B cell (primary cell): ENCODE measurements around the gene VCL. TPM values are rescaled to one million over a fixed set of nuclear protein-coding genes. Genes with fewer than 3 reads are reported as not detected.
A peak's percentile ranks its signal among the peaks of the same experiment; 100 is the strongest.

ENCODE experiments used
- ATAC-seq: fragments of 200-7000 bp; cut with Tn5 transposase; one replicate; pipeline ENCODE4 v1.10.0; 2021; ENCODE audit warnings: low read depth, mild to moderate bottlenecking, moderate number of reproducible peaks, moderate library complexity
- CTCF ChIA-PET: fragments of 350-600 bp; sonication (Branson Sonifier 250); formaldehyde crosslinking; loops from one replicate; lab custom pipeline; 2021; ENCODE audit warnings: antibody characterized with exemption, inconsistent platforms; lab: Charles Lee
- POLR2A ChIA-PET: fragments of 350-600 bp; sonication (Branson Sonifier 250); formaldehyde crosslinking; loops from one replicate; lab custom pipeline; 2021; ENCODE audit warnings: antibody characterized with exemption; lab: Charles Lee
- DNase-seq: peaks from one replicate; pipeline ENCODE4 v3.0.0; 2013
- H2AFZ ChIP-seq: 2 replicates; pipeline ENCODE4 v1.6.1; 2012; ENCODE audit warnings: mild to moderate bottlenecking, low read depth, low read length; ENCODE audit not compliant: insufficient read depth, poor library complexity, severe bottlenecking
- H3K27ac ChIP-seq, 2 donors: 1 replicate in 1 of 2; 2 replicates in 1 of 2; pipeline ENCODE4 v1.5.1; 2012 to 2013; ENCODE audit warnings: low read length in 2 of 2, mild to moderate bottlenecking in 2 of 2, moderate library complexity in 1 of 2
- H3K27me3 ChIP-seq, 4 experiments: fragments of 200-600 bp in 1 of 4; sonication (generic) in 1 of 4; replicated peaks in 1 of 4; 1 replicate in 2 of 4; 2 replicates in 2 of 4; pipeline versions ENCODE4 v1.6.1 to v1.7.0; 2013 to 2016; ENCODE audit warnings: low read length in 3 of 4, mild to moderate bottlenecking in 2 of 4, mixed read lengths in 1 of 4, moderate library complexity in 1 of 4; ENCODE audit not compliant: insufficient read depth in 4 of 4, control insufficient read depth in 3 of 4; ENCODE audit errors: control extremely low read depth in 1 of 4
- H3K36me3 ChIP-seq, 2 experiments: replicated peaks in 1 of 2; 1 replicate in 1 of 2; 2 replicates in 1 of 2; pipeline versions ENCODE4 v1.6.1 to v1.7.1; 2013; ENCODE audit warnings: low read length in 1 of 2; ENCODE audit not compliant: insufficient read depth in 2 of 2, control insufficient read depth in 1 of 2; ENCODE audit errors: control extremely low read depth in 1 of 2, extremely low read depth in 1 of 2
- H3K4me1 ChIP-seq, 2 donors: fragments of 200-600 bp in 1 of 2; sonication (generic) in 1 of 2; 1 replicate in 1 of 2; 2 replicates in 1 of 2; pipeline versions ENCODE4 v1.5.1 to v1.6.1; 2013 to 2017; ENCODE audit warnings: low read length in 2 of 2; ENCODE audit not compliant: control insufficient read depth in 2 of 2, insufficient read depth in 2 of 2
- H3K4me2 ChIP-seq: replicated peaks from 2 replicates; pipeline ENCODE3; 2012; ENCODE audit warnings: mild to moderate bottlenecking, low read depth, low read length; ENCODE audit not compliant: poor library complexity, severe bottlenecking
- H3K4me3 ChIP-seq, 5 experiments: fragments of 200-600 bp in 1 of 5; sonication (generic) in 1 of 5; 1 replicate in 3 of 5; 2 replicates in 2 of 5; pipeline versions ENCODE4 v1.5.1 to v1.7.0; 2011 to 2016; ENCODE audit warnings: low read length in 4 of 5, mild to moderate bottlenecking in 4 of 5, low read depth in 2 of 5, control low read depth in 1 of 5, moderate library complexity in 1 of 5; ENCODE audit not compliant: insufficient read depth in 1 of 5; ENCODE audit errors: control extremely low read depth in 1 of 5, extremely low read depth in 1 of 5
- H3K79me2 ChIP-seq: fragments of 200-600 bp; sonication (generic); one replicate; pipeline ENCODE4 v1.6.0; 2016; ENCODE audit warnings: low read length; ENCODE audit not compliant: control insufficient read depth, insufficient read depth
- H3K9ac ChIP-seq: fragments of 200-600 bp; sonication (generic); 2 replicates; pipeline ENCODE4 v1.6.1; 2017; ENCODE audit warnings: mild to moderate bottlenecking, low read length, moderate library complexity
- H3K9me3 ChIP-seq, 3 donors: one replicate each; pipeline versions ENCODE4 v1.6.1 to v1.7.1; 2013; ENCODE audit warnings: low read length in 2 of 3; ENCODE audit not compliant: control insufficient read depth in 2 of 3, insufficient read depth in 1 of 3; ENCODE audit errors: control extremely low read depth in 1 of 3
- H4K20me1 ChIP-seq: 2 replicates; pipeline ENCODE4 v1.6.0; 2012; ENCODE audit warnings: mild to moderate bottlenecking, low read length; ENCODE audit not compliant: insufficient read depth, control insufficient read depth, poor library complexity, severe bottlenecking
- H3K27ac Mint-ChIP-seq: one replicate; pipeline ENCODE4 v1.8.0; 2021; ENCODE audit warnings: mixed read lengths
- H3K27me3 Mint-ChIP-seq: one replicate; pipeline ENCODE4 v1.8.0; 2021; ENCODE audit warnings: mixed read lengths
- H3K4me1 Mint-ChIP-seq: one replicate; pipeline ENCODE4 v1.8.0; 2021; ENCODE audit warnings: mixed read lengths
- H3K4me3 Mint-ChIP-seq: one replicate; pipeline ENCODE4 v1.8.0; 2021; ENCODE audit warnings: mixed read lengths
- H3K9me3 Mint-ChIP-seq: one replicate; pipeline ENCODE4 v1.8.0; 2022; ENCODE audit warnings: mixed read lengths; ENCODE audit not compliant: insufficient read depth
- EZH2 ChIP-seq: IDR thresholded peaks from 2 replicates; pipeline ENCODE4 v1.6.1; 2012; ENCODE audit warnings: borderline replicate concordance, low read depth, mild to moderate bottlenecking, moderate library complexity, low read length; ENCODE audit not compliant: insufficient read depth, poor library complexity, severe bottlenecking
- WGBS: methylation state at CpG from one replicate; pipeline ENCODE4 v1.1.5; 2013; ENCODE audit warnings: missing lambda C conversion rate; ENCODE audit not compliant: insufficient coverage; 5-methylcytosine and 5-hydroxymethylcytosine counted together
- intact Hi-C: fragments of 100-400 bp; cut with micrococcal nuclease; formaldehyde crosslinking; loops from one replicate; pipeline ENCODE4 v1.10.0; 2022
- polyA plus RNA-seq: library from polyadenylated mRNA; depleted of rRNA; stranded (reverse); fragments of >200 nt; gene quantifications from 2 replicates; pipeline ENCODE4 v1.2.3, GENCODE V29; 2012
- total RNA-seq, 2 donors: library from RNA; stranded (reverse); fragments of 120-200 nt in 1 of 2; gene quantifications; 1 replicate in 1 of 2; 2 replicates in 1 of 2; pipeline versions ENCODE4 v1.2.3 to v1.2.4, GENCODE V29; 2013 to 2022
- TF ChIP-seq, protein P1 (sequence below): fragments of 200-600 bp; IDR thresholded peaks from one replicate; pipeline ENCODE4 v1.8.0; 2022; ENCODE audit warnings: antibody characterized with exemption, mild to moderate bottlenecking

VCL gene
- total and polyA plus RNA-seq, 2 donors (not counting 1 experiment from before 2014, with no cell fraction given) = 13.1 to 29.8 TPM

DNA sequence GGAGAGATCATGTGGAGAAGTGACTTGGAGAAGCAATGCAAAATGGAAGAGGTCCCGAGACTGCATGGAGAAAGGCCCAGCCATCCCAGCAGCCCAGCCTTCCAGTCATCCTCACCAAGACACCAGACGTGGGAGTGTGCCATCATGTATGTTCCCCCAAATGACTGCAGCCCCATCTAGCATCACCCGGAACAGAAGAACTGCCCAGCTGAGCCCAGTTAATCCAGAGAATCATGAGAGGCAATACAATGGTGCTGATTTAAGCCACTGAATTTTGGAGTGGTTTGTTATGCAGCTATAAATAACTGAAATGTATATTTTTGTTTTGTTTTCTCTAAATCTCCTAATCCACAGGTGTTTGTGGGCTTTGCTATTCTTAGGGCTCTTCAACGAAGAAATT is 22.5 kb upstream of the VCL start:
- Histone ChIP-seq H3K79me2 (no peaks in the 10 kb centered on the region), H4K20me1 (no peaks in the 10 kb centered on the region), H3K4me2 (no peak overlapping the region), H3K4me3 (no peak overlapping the region), H3K27me3 (no peaks in the 10 kb centered on the region), H3K36me3 (no peaks in the 10 kb centered on the region), H3K9me3 (no peaks in the 10 kb centered on the region), H3K9ac (no peak overlapping the region), H3K4me1 (peaks cover 18 to 21% of the 10 kb centered on the region in 2 donors), H3K27ac (no peak overlapping the region), H2AFZ (no peak overlapping the region)
- ATAC-seq (no peak), DNase-seq (no peak)
- intact Hi-C loops = loop anchor here (5.0 kb wide), 1 partner anchor 37 kb away; no protein-coding TSS in a partner anchor
- POLR2A ChIA-PET = no interaction called here
- TF ChIP-seq, protein P1, sequence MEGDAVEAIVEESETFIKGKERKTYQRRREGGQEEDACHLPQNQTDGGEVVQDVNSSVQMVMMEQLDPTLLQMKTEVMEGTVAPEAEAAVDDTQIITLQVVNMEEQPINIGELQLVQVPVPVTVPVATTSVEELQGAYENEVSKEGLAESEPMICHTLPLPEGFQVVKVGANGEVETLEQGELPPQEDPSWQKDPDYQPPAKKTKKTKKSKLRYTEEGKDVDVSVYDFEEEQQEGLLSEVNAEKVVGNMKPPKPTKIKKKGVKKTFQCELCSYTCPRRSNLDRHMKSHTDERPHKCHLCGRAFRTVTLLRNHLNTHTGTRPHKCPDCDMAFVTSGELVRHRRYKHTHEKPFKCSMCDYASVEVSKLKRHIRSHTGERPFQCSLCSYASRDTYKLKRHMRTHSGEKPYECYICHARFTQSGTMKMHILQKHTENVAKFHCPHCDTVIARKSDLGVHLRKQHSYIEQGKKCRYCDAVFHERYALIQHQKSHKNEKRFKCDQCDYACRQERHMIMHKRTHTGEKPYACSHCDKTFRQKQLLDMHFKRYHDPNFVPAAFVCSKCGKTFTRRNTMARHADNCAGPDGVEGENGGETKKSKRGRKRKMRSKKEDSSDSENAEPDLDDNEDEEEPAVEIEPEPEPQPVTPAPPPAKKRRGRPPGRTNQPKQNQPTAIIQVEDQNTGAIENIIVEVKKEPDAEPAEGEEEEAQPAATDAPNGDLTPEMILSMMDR = no peak
- no peak for TF ChIP-seq EZH2
- no peak overlapping the region for H3K4me3 Mint-ChIP-seq
- peaks cover 32% of the 10 kb centered on the region for H3K4me1 Mint-ChIP-seq
- H3K9me3 Mint-ChIP-seq = no peaks in the 10 kb centered on the region
- no peaks in the 10 kb centered on the region for H3K27me3 Mint-ChIP-seq
- 88% methylated on average over 1 of the region's 4 CpGs for WGBS
- H3K27ac Mint-ChIP-seq = no peak overlapping the region
- CTCF ChIA-PET = interaction anchor here (1.5 to 1.6 kb wide), 2 partner anchors 13 to 17 kb away, joined by 4 to 6 read pairs; no protein-coding TSS in a partner anchor

DNA sequence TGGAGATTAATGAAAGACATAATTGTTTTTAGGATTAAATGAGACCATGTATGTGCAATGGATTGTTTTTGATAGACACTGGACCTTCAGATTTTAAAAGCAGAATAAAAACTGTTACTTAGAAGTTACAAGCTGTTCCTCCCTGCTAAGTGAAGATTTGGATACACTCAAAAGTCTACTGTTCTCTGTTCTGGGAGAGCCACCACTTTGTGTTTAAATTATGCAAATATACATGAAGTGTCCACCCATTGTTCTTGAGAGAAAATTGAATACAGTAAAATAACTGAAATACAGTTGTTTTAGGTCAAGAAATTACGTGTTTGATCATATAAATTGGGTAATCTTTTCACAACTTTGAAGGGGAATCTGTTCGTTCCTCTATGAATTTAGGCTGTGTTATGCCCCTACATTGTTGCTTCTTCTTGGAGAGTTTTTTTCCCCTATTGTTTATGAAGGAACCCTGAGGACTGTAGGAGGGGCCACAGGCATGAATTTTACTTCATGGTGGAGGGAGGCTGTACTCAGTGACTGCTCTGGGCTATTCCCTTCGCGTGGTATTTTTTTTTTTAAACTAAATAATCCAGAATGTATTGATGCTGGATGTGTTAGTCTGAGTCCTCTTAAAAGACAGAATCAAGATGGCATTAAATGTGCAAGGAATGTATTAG is 18.6 kb upstream of the VCL start:
- no peaks in the 10 kb centered on the region for H3K9me3 ChIP-seq
- H3K4me1 Mint-ChIP-seq = peaks cover 42% of the 10 kb centered on the region
- intact Hi-C loops = loop anchor here (5.0 kb wide), 1 partner anchor 33 kb away; no protein-coding TSS in a partner anchor
- no peaks in the 10 kb centered on the region for H3K27me3 Mint-ChIP-seq
- ChIA-PET CTCF (interaction anchor here (1.4 to 2.3 kb wide), 3 partner anchors 20 to 93 kb away, joined by 3 to 9 read pairs (median 7); no protein-coding TSS in a partner anchor), POLR2A (interaction anchor here (0.7 kb wide), 4 partner anchors 13 to 177 kb away, joined by 3 to 13 read pairs (median 6); no protein-coding TSS in a partner anchor)
- H3K36me3 ChIP-seq = no peaks in the 10 kb centered on the region
- peak overlapping the region; percentile 55 for H3K4me3 Mint-ChIP-seq
- DNase-seq (no peak), ATAC-seq (no peak)
- no peaks in the 10 kb centered on the region for H3K9me3 Mint-ChIP-seq
- H3K27ac Mint-ChIP-seq = peak overlapping the region; percentile 29
- H2AFZ ChIP-seq = peak overlapping the region; percentile 17
- no CpG with 5 or more reads among the region's 4 CpGs for WGBS
- TF ChIP-seq EZH2 = no peak
- TF ChIP-seq, protein P1 = no peak
- H4K20me1 ChIP-seq = no peaks in the 10 kb centered on the region
- no peaks in the 10 kb centered on the region for H3K79me2 ChIP-seq
- H3K27me3 ChIP-seq = no peaks in the 10 kb centered on the region
- H3K9ac ChIP-seq = no peak overlapping the region
- peak overlapping the region; percentile 51 for H3K4me2 ChIP-seq
- H3K4me3 ChIP-seq = peak overlapping the region in 1 of 5 experiments; percentile 23
- H3K4me1 ChIP-seq = peaks cover 25 to 27% of the 10 kb centered on the region in 2 donors
- no peak overlapping the region for H3K27ac ChIP-seq
